Kidney epithelial cell (primary cell): ENCODE results near the gene SPAG16. TPM values are rescaled to one million over a fixed set of nuclear protein-coding genes. Genes with fewer than 3 reads are reported as not detected.

Source experiments
- DNase-seq: peaks from one replicate; pipeline ENCODE4 v3.0.0-alpha.2; 2010; ENCODE audit warnings: low read depth
- H3K27me3 ChIP-seq: 2 replicates; pipeline ENCODE4 v1.6.0; 2011; ENCODE audit warnings: low read length; ENCODE audit not compliant: control insufficient read depth, insufficient read depth
- H3K36me3 ChIP-seq: 2 replicates; pipeline ENCODE4 v1.5.1; 2011; ENCODE audit warnings: low read length; ENCODE audit not compliant: control insufficient read depth, insufficient read depth
- H3K4me3 ChIP-seq: 2 replicates; pipeline ENCODE4 v1.5.1; 2011; ENCODE audit warnings: low read depth, mild to moderate bottlenecking, control low read depth, low read length
- CTCF ChIP-seq: IDR thresholded peaks from 2 replicates; pipeline ENCODE4 v1.5.1; 2011; ENCODE audit warnings: mild to moderate bottlenecking, moderate library complexity, low read length, control low read depth, inconsistent platforms; ENCODE audit not compliant: insufficient read depth, poor library complexity, severe bottlenecking
- total RNA-seq: library from RNA; depleted of rRNA; stranded (reverse); fragments of >200 nt; gene quantifications from 2 replicates; pipeline ENCODE4 v1.2.3, GENCODE V29; 2015

The SPAG16 gene
- total RNA-seq, 1 donor from 2014 or later = 16.1 TPM

- no peak for TF ChIP-seq CTCF
- DNase-seq = no peak
- no peaks in the 10 kb centered on the region for H3K27me3 ChIP-seq
- H3K36me3 ChIP-seq = no peaks in the 10 kb centered on the region
- H3K4me3 ChIP-seq = no peak overlapping the region
Measured at GRCh38 chr2:213752575-213752974, 468.3 kb downstream of the SPAG16 start.

GRCh38 chr2:213757525-213757924 is 473.3 kb downstream of the SPAG16 start:
- Histone ChIP-seq H3K4me3 (no peak overlapping the region), H3K27me3 (no peaks in the 10 kb centered on the region), H3K36me3 (no peaks in the 10 kb centered on the region)
- no peak for TF ChIP-seq CTCF
- DNase-seq = no peak

- DNase-seq = no peak
- no peak for TF ChIP-seq CTCF
Measured at GRCh38 chr2:213763354-213763753, 479.1 kb downstream of the SPAG16 start.

GRCh38 chr2:213763963-213764362 is 479.7 kb downstream of the SPAG16 start:
- Histone ChIP-seq H3K36me3 (no peaks in the 10 kb centered on the region), H3K27me3 (no peaks in the 10 kb centered on the region), H3K4me3 (no peak overlapping the region)
- DNase-seq = no peak
- TF ChIP-seq CTCF = no peak

More at GRCh38 chr2:213763354-213763753, 479.1 kb downstream of the SPAG16 start:
- Histone ChIP-seq H3K27me3 (no peaks in the 10 kb centered on the region), H3K36me3 (no peaks in the 10 kb centered on the region), H3K4me3 (no peak overlapping the region)

- no peak overlapping the region for H3K4me3 ChIP-seq
- no peak for DNase-seq
- H3K36me3 ChIP-seq = no peaks in the 10 kb centered on the region
- H3K27me3 ChIP-seq = no peaks in the 10 kb centered on the region
- no peak for TF ChIP-seq CTCF
Measured at GRCh38 chr2:213764849-213765248, 480.6 kb downstream of the SPAG16 start.

- no peaks in the 10 kb centered on the region for H3K36me3 ChIP-seq
- H3K27me3 ChIP-seq = no peaks in the 10 kb centered on the region
- no peak for DNase-seq
- H3K4me3 ChIP-seq = no peak overlapping the region
- TF ChIP-seq CTCF = no peak
Measured at GRCh38 chr2:213766062-213766461, 481.8 kb downstream of the SPAG16 start.
